Gastroesophageal sphincter (tissue), 4 donors: ENCODE results near the gene NCOA5. TPM values are rescaled to one million over a fixed set of nuclear protein-coding genes. Genes with fewer than 3 reads are reported as not detected.

Experiments
- ATAC-seq: fragments of 150-250 bp; one replicate; pipeline ENCODE4 v1.9.1; 2016; ENCODE audit warnings: mild to moderate bottlenecking, moderate library complexity
- H3K27ac ChIP-seq, 4 donors: fragments of 200-600 bp; sonication (generic) in 3 of 4; 1 replicate in 3 of 4; 2 replicates in 1 of 4; pipeline ENCODE4 v1.5.1; 2016 to 2019
- H3K27me3 ChIP-seq: fragments of 200-600 bp; sonication (generic); one replicate; pipeline ENCODE4 v1.5.1; 2019
- H3K36me3 ChIP-seq, 2 donors: fragments of 200-600 bp; sonication (generic); one replicate each; pipeline ENCODE4 v1.5.1; 2019; ENCODE audit warnings: control low read depth in 1 of 2
- H3K4me1 ChIP-seq, 3 donors: fragments of 200-600 bp; sonication (generic); 1 replicate in 2 of 3; 2 replicates in 1 of 3; pipeline ENCODE4 v1.5.1; 2016 to 2019; ENCODE audit warnings: control low read depth in 2 of 3
- H3K4me3 ChIP-seq, 2 donors: fragments of 200-600 bp; sonication (generic); one replicate each; pipeline ENCODE4 v1.5.1; 2019; ENCODE audit warnings: mild to moderate bottlenecking in 1 of 2, moderate library complexity in 1 of 2
- H3K9me3 ChIP-seq, 3 donors: fragments of 200-600 bp; sonication (generic); one replicate each; pipeline ENCODE4 v1.5.1; 2017 to 2019; ENCODE audit warnings: control low read depth in 2 of 3
- EP300 ChIP-seq: sonication (generic); formaldehyde crosslinking; IDR thresholded peaks from one replicate; pipeline ENCODE4 v1.6.1; 2017; ENCODE audit warnings: antibody characterized with exemption, mild to moderate bottlenecking
- POLR2A ChIP-seq, 2 donors: fragments of 450-650 bp; IDR thresholded peaks; one replicate each; pipeline ENCODE4 v1.6.1; 2017; ENCODE audit warnings: antibody characterized with exemption in 2 of 2, mild to moderate bottlenecking in 2 of 2, moderate library complexity in 1 of 2
- POLR2AphosphoS5 ChIP-seq: sonication (generic); formaldehyde crosslinking; IDR thresholded peaks from one replicate; pipeline ENCODE4 v1.6.1; 2017; ENCODE audit warnings: antibody characterized with exemption
- WGBS, 2 donors: methylation state at CpG; one replicate each; pipeline ENCODE4 v1.1.5; 2018; ENCODE audit warnings: low coverage in 1 of 2; 5-methylcytosine and 5-hydroxymethylcytosine counted together
- total RNA-seq, 4 donors: library from RNA; depleted of rRNA; stranded (reverse); fragments of >200 nt; gene quantifications; one replicate each; pipeline ENCODE4 v1.1.0, GENCODE V29; 2016
- TF ChIP-seq, protein P1 (sequence below), 4 experiments: fragments of 200-600 bp in 2 of 4; fragments of 450-650 bp in 2 of 4; sonication (generic) in 1 of 4; IDR thresholded peaks; one replicate each; pipeline ENCODE4 v1.5.1; 2017 to 2019; ENCODE audit warnings: antibody characterized with exemption in 4 of 4, mild to moderate bottlenecking in 2 of 4, moderate library complexity in 2 of 4

The NCOA5 gene
- total RNA-seq, 4 donors from 2014 or later, result 26.3 to 39.8 (median 30.8) TPM

DNA sequence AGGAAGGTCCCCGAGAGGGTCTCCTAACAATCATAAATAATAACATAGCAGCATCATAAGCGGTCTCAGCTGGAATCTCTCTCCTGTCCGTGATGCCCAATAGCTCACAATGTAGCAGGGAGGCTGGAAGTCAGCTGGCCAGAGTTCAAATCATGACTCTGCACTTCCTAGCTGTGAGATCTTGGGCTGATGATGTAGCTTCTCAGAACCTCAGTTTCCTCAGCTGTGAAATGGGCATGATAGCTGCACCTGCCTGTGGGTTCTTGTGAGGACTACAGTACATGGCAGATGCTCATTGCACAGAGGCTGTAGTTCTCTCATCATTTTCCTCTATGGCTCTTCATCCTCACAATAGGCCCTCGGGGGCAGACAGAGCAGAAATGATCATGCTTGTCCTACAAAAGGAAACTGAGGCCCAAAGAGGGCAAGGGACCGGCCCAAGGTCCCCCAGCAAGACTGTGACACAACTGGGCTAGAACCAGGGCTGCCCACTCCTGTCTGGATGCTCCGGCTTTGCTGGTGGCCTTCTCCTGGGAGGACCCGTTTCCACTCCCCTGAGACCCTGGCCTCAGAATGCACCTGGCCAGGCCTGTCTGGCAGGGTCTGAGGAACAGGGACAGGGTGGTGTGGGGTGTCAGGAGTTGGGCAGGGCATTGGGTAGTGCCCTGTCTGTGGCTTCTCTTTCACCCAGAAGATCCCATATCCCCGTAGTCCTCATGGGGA lies 43.0 kb downstream of the NCOA5 start:
- TF ChIP-seq, protein P1, sequence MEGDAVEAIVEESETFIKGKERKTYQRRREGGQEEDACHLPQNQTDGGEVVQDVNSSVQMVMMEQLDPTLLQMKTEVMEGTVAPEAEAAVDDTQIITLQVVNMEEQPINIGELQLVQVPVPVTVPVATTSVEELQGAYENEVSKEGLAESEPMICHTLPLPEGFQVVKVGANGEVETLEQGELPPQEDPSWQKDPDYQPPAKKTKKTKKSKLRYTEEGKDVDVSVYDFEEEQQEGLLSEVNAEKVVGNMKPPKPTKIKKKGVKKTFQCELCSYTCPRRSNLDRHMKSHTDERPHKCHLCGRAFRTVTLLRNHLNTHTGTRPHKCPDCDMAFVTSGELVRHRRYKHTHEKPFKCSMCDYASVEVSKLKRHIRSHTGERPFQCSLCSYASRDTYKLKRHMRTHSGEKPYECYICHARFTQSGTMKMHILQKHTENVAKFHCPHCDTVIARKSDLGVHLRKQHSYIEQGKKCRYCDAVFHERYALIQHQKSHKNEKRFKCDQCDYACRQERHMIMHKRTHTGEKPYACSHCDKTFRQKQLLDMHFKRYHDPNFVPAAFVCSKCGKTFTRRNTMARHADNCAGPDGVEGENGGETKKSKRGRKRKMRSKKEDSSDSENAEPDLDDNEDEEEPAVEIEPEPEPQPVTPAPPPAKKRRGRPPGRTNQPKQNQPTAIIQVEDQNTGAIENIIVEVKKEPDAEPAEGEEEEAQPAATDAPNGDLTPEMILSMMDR (IDR thresholded peaks at IDR 0.05), result no peak
- no peak for TF ChIP-seq POLR2A (IDR thresholded peaks at IDR 0.05)
- no peaks in the 10 kb centered on the region for H3K4me1 ChIP-seq
- H3K36me3 ChIP-seq, result no peaks in the 10 kb centered on the region
- H3K27ac ChIP-seq, result no peak overlapping the region
- 75 to 83% methylated on average over 3 to 5 of the region's 8 CpGs for WGBS, 2 donors
- ATAC-seq, result no peak
- peaks cover 92% of the 10 kb centered on the region for H3K27me3 ChIP-seq
- H3K9me3 ChIP-seq, result no peaks in the 10 kb centered on the region
- H3K4me3 ChIP-seq, result no peak overlapping the region

DNA sequence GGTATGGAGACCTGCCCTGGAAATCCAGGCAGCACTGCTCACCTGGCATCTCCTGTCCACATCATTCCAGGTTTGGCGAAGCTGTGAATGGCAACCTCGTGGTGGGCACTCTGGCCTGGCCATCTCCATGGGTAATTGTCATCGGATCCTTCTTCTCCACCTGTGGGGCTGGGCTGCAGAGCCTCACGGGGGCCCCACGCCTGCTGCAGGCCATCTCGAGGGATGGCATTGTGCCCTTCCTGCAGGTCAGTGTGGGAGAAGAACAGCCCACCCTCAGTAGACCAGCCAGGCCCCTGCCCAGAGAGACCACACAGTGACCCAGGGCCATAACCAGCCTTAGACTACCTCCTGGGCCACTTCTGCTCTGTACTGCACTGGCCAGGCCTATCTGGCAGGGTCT lies 44.9 kb downstream of the NCOA5 start:
- 83% methylated on average over 1 of the region's 6 CpGs; no CpG with 5 or more reads in 1 of the 2 donors for WGBS, 2 donors
- H3K27ac ChIP-seq, result no peak overlapping the region
- no peak for ATAC-seq
- H3K4me3 ChIP-seq, result no peak overlapping the region
- no peaks in the 10 kb centered on the region for H3K9me3 ChIP-seq
- H3K36me3 ChIP-seq, result no peaks in the 10 kb centered on the region
- peaks cover 97% of the 10 kb centered on the region for H3K27me3 ChIP-seq
- TF ChIP-seq, protein P1 (IDR thresholded peaks at IDR 0.05), result no peak
- TF ChIP-seq POLR2A (IDR thresholded peaks at IDR 0.05) (no peak), POLR2AphosphoS5 (no peak), EP300 (no peak)
- H3K4me1 ChIP-seq, result no peaks in the 10 kb centered on the region

GRCh38 chr20:46043556-46043955 lies 46.2 kb downstream of the NCOA5 start:
- no peaks in the 10 kb centered on the region for H3K36me3 ChIP-seq
- WGBS, 2 donors, result 21 to 27% methylated on average over 3 to 5 of the region's 7 CpGs
- H3K27ac ChIP-seq, result no peak overlapping the region
- H3K4me1 ChIP-seq, result no peaks in the 10 kb centered on the region
- no peak overlapping the region for H3K4me3 ChIP-seq
- no peaks in the 10 kb centered on the region for H3K9me3 ChIP-seq
- no peak for TF ChIP-seq EP300
- TF ChIP-seq, protein P1 (IDR thresholded peaks at IDR 0.05), result no peak
- TF ChIP-seq POLR2AphosphoS5, result no peak
- TF ChIP-seq POLR2A (IDR thresholded peaks at IDR 0.05), result no peak
- peaks cover 85% of the 10 kb centered on the region for H3K27me3 ChIP-seq
- ATAC-seq, result no peak

- TF ChIP-seq EP300, result no peak
- TF ChIP-seq POLR2A (IDR thresholded peaks at IDR 0.05), result no peak
- no peak for TF ChIP-seq POLR2AphosphoS5
- TF ChIP-seq, protein P1 (IDR thresholded peaks at IDR 0.05), result no peak
- Histone ChIP-seq H3K4me3 (no peak overlapping the region), H3K9me3 (no peaks in the 10 kb centered on the region), H3K36me3 (no peaks in the 10 kb centered on the region), H3K27ac (no peak overlapping the region), H3K4me1 (no peaks in the 10 kb centered on the region), H3K27me3 (peaks cover 83% of the 10 kb centered on the region)
- no peak for ATAC-seq
- 17 to 35% methylated on average over 13 to 15 of the region's 18 CpGs for WGBS, 2 donors
Observed at GRCh38 chr20:46040902-46041535, 48.7 kb downstream of the NCOA5 start.

- WGBS, 2 donors, result no CpG with 5 or more reads among the region's 5 CpGs
- no peak overlapping the region for H3K27ac ChIP-seq
- no peak for ATAC-seq
- H3K27me3 ChIP-seq, result peaks cover 85% of the 10 kb centered on the region
- no peaks in the 10 kb centered on the region for H3K36me3 ChIP-seq
- TF ChIP-seq POLR2A (IDR thresholded peaks at IDR 0.05), result no peak
- TF ChIP-seq, protein P1 (IDR thresholded peaks at IDR 0.05), result no peak
- TF ChIP-seq POLR2AphosphoS5, result no peak
- no peak for TF ChIP-seq EP300
- H3K9me3 ChIP-seq, result no peaks in the 10 kb centered on the region
- no peak overlapping the region for H3K4me3 ChIP-seq
- H3K4me1 ChIP-seq, result peaks cover 0 to 3% (median 0%) of the 10 kb centered on the region in 3 donors
Observed at GRCh38 chr20:46037036-46037435, 52.7 kb downstream of the NCOA5 start.
